ENCODE results near the gene OBSCN.

Gene OBSCN

DNA sequence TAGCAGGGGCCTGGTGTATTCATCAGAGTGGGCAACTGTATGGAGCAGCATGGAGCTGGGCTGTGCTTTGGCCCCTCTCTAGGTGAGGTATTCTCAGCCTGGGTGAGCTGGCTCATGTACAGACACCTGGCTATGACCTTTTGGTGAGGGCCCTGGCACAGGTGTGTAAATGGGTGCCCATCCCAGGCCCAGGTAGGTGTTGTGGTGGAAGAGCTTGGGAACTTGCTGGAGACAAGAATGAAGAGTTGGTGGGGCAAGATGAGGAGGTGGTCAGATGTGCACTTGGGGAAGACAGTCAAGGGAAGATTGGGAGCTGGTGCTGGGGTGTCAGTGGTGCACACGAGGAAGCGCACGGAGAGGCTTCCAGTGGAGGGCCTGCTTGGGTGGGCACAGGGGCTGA, 103.2 kb downstream of the OBSCN start:
- no peak overlapping the region for H3K4me3 ChIP-seq (ENCODE audit: low read length)
- no peak for TF ChIP-seq CTCF (conservative IDR thresholded peaks at IDR 0.05; ENCODE audit: low read depth, low read length)
- DNase-seq (ENCODE audit: low read depth): no peak

- H3K4me3 ChIP-seq (ENCODE audit: low read length): no peak overlapping the region
- no peak for TF ChIP-seq CTCF (conservative IDR thresholded peaks at IDR 0.05; ENCODE audit: low read depth, low read length)
- DNase-seq (ENCODE audit: low read depth): no peak
Observed at GRCh38 chr1:228312136-228312764, 104.4 kb downstream of the OBSCN start.

GRCh38 chr1:228313536-228314277, 105.9 kb downstream of the OBSCN start:
- no peak overlapping the region for H3K4me3 ChIP-seq (ENCODE audit: low read length)
- no peak for DNase-seq (ENCODE audit: low read depth)
- TF ChIP-seq CTCF (conservative IDR thresholded peaks at IDR 0.05; ENCODE audit: low read depth, low read length): no peak

- TF ChIP-seq CTCF (conservative IDR thresholded peaks at IDR 0.05; ENCODE audit: low read depth, low read length): no peak
- DNase-seq (ENCODE audit: low read depth): no peak
- H3K4me3 ChIP-seq (ENCODE audit: low read length): no peak overlapping the region
Observed at GRCh38 chr1:228314315-228314657, 106.4 kb downstream of the OBSCN start.

GRCh38 chr1:228314658-228315483, 107.0 kb downstream of the OBSCN start:
- no peak for DNase-seq (ENCODE audit: low read depth)

DNA sequence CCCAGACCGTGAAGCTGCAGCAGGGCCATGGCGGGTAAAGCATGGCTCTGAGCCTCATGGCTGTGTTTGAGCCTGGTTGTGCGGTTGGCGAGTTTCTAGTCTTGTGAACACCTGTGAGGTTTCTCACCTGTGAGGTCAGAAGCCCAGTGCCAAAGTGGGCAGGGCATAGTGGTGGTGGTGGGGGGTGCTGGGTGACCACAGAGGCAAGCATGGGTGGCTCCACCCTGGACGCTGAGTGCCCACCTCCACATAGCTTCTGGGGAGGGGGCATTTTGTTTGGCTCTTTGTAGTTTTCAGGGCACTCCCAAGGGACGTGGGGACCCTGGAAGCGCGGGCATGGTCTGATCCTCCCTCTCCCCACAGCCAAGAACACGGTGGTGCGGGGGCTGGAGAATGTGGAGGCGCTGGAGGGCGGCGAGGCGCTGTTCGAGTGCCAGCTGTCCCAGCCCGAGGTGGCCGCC, 107.7 kb downstream of the OBSCN start:
- no peak overlapping the region for H3K4me3 ChIP-seq (ENCODE audit: low read length)
- no peak for DNase-seq (ENCODE audit: low read depth)
- no peak for TF ChIP-seq CTCF (conservative IDR thresholded peaks at IDR 0.05; ENCODE audit: low read depth, low read length)

More at GRCh38 chr1:228314658-228315483, 107.0 kb downstream of the OBSCN start:
- TF ChIP-seq CTCF (conservative IDR thresholded peaks at IDR 0.05; ENCODE audit: low read depth, low read length): no peak
- H3K4me3 ChIP-seq (ENCODE audit: low read length): no peak overlapping the region

Measured in retinal pigment epithelial cell (primary cell).